ENCODE measurements around the gene CMYA5.
"Not testable (repeated sequence)": the region's sequence is repeated elsewhere in the genome, so short reads cannot be mapped to it uniquely, and the experiment has no call there.

Gene CMYA5

GRCh38 chr5:79704553-79704952, 14.9 kb downstream of the CMYA5 start:
- no peak for DNase-seq

GRCh38 chr5:79705632-79706031, 16.0 kb downstream of the CMYA5 start:
- no peak for DNase-seq

GRCh38 chr5:79706317-79706716, 16.7 kb downstream of the CMYA5 start:
- not testable (repeated sequence) for DNase-seq

- DNase-seq: no peak
These were observed 17.9 kb downstream of the CMYA5 start for GRCh38 chr5:79707535-79707934.

- DNase-seq: no peak
These were observed 23.1 kb downstream of the CMYA5 start for GRCh38 chr5:79712741-79713140.

GRCh38 chr5:79713727-79714126, 24.1 kb downstream of the CMYA5 start:
- no peak for DNase-seq

- no peak for DNase-seq
These were observed 27.2 kb downstream of the CMYA5 start for GRCh38 chr5:79716839-79717238.

- no peak for DNase-seq
These were observed 30.5 kb downstream of the CMYA5 start for GRCh38 chr5:79720096-79720495.

- no peak for DNase-seq
These were observed 38.1 kb downstream of the CMYA5 start for GRCh38 chr5:79727451-79728355.

- DNase-seq: no peak
These were observed 38.8 kb downstream of the CMYA5 start for GRCh38 chr5:79728396-79728795.

- DNase-seq: no peak
These were observed 40.0 kb downstream of the CMYA5 start for GRCh38 chr5:79729679-79730078.

GRCh38 chr5:79730564-79730963, 40.9 kb downstream of the CMYA5 start:
- DNase-seq: no peak

GRCh38 chr5:79731775-79732174, 42.1 kb downstream of the CMYA5 start:
- DNase-seq: no peak

GRCh38 chr5:79736528-79737514, 47.2 kb downstream of the CMYA5 start:
- no peak for DNase-seq

- no peak for DNase-seq
These were observed 48.7 kb downstream of the CMYA5 start for GRCh38 chr5:79738349-79738748.

GRCh38 chr5:79742549-79743136, 53.0 kb downstream of the CMYA5 start:
- DNase-seq: no peak

GRCh38 chr5:79743846-79744605, 54.4 kb downstream of the CMYA5 start:
- DNase-seq: no peak

GRCh38 chr5:79745255-79745654, 55.6 kb downstream of the CMYA5 start:
- DNase-seq: no peak

GRCh38 chr5:79746642-79747569, 57.3 kb downstream of the CMYA5 start:
- DNase-seq: no peak

- DNase-seq: no peak
These were observed 61.2 kb downstream of the CMYA5 start for GRCh38 chr5:79750611-79751510.

All from right forelimb (tissue), 1 donor.